ENCODE measurements around the gene FAT1. TPM values are rescaled to one million over a fixed set of nuclear protein-coding genes. Genes with fewer than 3 reads are reported as not detected.

FAT1 gene
- total RNA-seq, 2 donors from 2014 or later: not detected

- Mint-ChIP-seq H3K36me3 (ENCODE audit: low read depth) (no peaks in the 10 kb centered on the region), H3K27ac (no peak overlapping the region), H3K4me3 (no peak overlapping the region), H3K9me3 (no peaks in the 10 kb centered on the region), H3K4me1 (no peaks in the 10 kb centered on the region), H3K27me3 (peaks cover 6% of the 10 kb centered on the region)
- ATAC-seq (replicated peaks): no peak
These were observed 163.0 kb downstream of the FAT1 start for GRCh38 chr4:186560647-186561046.

DNA sequence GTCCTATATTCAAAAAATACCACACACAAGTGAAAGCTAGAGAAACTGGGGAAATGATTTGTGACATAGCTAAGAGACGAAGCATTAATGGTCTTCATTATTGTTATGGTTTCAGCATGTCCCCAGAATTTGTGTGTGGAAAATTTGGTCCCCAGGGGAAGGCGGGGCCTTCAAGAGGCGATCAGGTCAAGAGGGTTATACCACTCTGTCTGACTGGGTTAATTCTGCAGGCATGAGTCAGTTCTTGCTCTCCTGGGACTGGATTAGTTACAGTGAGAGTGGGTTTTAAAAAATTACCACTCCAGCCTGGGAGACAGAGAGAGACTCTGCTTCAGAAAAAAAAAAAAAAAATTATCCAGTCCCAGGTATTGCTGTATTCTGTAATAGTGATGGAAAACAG, 166.2 kb downstream of the FAT1 start:
- ATAC-seq (replicated peaks): no peak
- H3K36me3 Mint-ChIP-seq (ENCODE audit: low read depth): no peaks in the 10 kb centered on the region
- H3K27ac Mint-ChIP-seq: no peak overlapping the region
- H3K4me3 Mint-ChIP-seq: no peak overlapping the region
- peaks cover 18% of the 10 kb centered on the region for H3K27me3 Mint-ChIP-seq
- no peaks in the 10 kb centered on the region for H3K4me1 Mint-ChIP-seq
- no peaks in the 10 kb centered on the region for H3K9me3 Mint-ChIP-seq

- Mint-ChIP-seq H3K4me3 (no peak overlapping the region), H3K4me1 (no peaks in the 10 kb centered on the region), H3K36me3 (ENCODE audit: low read depth) (no peaks in the 10 kb centered on the region), H3K27me3 (peaks cover 18% of the 10 kb centered on the region), H3K9me3 (no peaks in the 10 kb centered on the region), H3K27ac (no peak overlapping the region)
- no peak for ATAC-seq (replicated peaks)
These were observed 166.6 kb downstream of the FAT1 start for GRCh38 chr4:186557061-186557460.

DNA sequence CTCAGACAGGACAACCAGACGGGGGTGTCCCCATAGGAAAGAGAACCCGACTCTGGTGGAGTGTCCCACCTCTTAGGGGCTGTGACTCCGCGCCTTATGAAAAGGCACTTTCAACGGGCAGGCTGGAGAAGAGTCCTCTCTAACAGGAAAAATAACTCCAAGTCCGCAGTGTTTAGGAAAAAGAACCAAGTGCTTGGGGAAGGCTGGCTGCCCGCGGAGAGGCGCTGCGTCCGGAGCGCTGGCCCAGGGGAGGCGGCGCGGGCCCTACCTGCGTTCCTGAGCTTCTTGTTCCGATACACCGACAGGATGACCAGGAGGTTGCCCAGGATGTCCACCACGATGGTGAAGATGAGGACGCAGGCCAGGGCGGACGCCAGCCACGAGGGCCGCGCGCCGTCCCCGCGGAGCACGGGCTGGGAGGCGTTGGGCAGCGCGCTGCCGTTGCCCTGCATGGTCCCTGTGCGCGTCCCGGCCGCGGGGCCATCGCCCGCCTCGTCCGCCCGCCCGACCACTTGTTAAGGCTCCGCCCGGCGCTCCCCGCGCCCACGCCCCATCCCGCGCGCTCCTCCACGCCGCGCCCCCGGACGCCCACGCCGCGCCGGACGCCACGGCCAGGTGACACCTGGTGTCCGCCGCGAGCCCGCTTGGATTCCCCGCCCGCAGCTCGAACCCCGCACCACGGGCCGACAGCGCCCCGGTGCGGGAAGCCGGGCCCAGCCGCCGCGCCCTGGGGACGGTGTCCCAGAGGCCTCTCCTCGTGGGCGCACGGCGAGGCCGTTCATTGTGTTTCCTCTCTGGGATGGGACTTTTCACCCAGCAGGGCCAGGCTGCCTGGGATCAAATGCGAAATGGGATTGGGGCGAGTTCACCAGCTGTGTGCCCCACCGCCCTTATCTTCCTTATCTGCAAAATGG, 168.5 kb downstream of the FAT1 start, which contains the start of gene MTNR1A:
Gene MTNR1A (minus strand): TSS at position 654 of the 914 bp plus-strand sequence. CDS start 202 bp downstream, at position 452.
- no peak within 1 kb of the TSS for H3K27ac Mint-ChIP-seq
- H3K27me3 Mint-ChIP-seq: peaks cover 28% of the 10 kb centered on the region
- H3K4me1 Mint-ChIP-seq: no peaks in the 10 kb centered on the region
- H3K4me3 Mint-ChIP-seq: no peak within 1 kb of the TSS
- ATAC-seq (replicated peaks): no peak
- no peaks in the 10 kb centered on the region for H3K9me3 Mint-ChIP-seq
- H3K36me3 Mint-ChIP-seq (ENCODE audit: low read depth): no peaks in the 10 kb centered on the region

- H3K27ac Mint-ChIP-seq: no peak overlapping the region
- H3K9me3 Mint-ChIP-seq: no peaks in the 10 kb centered on the region
- no peaks in the 10 kb centered on the region for H3K36me3 Mint-ChIP-seq (ENCODE audit: low read depth)
- H3K4me3 Mint-ChIP-seq: no peak overlapping the region
- no peak for ATAC-seq (replicated peaks)
- H3K27me3 Mint-ChIP-seq: peaks cover 28% of the 10 kb centered on the region
- no peaks in the 10 kb centered on the region for H3K4me1 Mint-ChIP-seq
These were observed 169.1 kb downstream of the FAT1 start for GRCh38 chr4:186554539-186554913.

- Mint-ChIP-seq H3K36me3 (ENCODE audit: low read depth) (no peaks in the 10 kb centered on the region), H3K27me3 (peaks cover 28% of the 10 kb centered on the region), H3K4me1 (no peaks in the 10 kb centered on the region), H3K9me3 (no peaks in the 10 kb centered on the region), H3K27ac (no peak overlapping the region), H3K4me3 (no peak overlapping the region)
- no peak for ATAC-seq (replicated peaks)
These were observed 169.9 kb downstream of the FAT1 start for GRCh38 chr4:186553717-186554116.

GRCh38 chr4:186551849-186552248, 171.8 kb downstream of the FAT1 start:
- peaks cover 28% of the 10 kb centered on the region for H3K27me3 Mint-ChIP-seq
- H3K9me3 Mint-ChIP-seq: no peaks in the 10 kb centered on the region
- no peaks in the 10 kb centered on the region for H3K4me1 Mint-ChIP-seq
- no peaks in the 10 kb centered on the region for H3K36me3 Mint-ChIP-seq (ENCODE audit: low read depth)
- H3K4me3 Mint-ChIP-seq: no peak overlapping the region
- H3K27ac Mint-ChIP-seq: no peak overlapping the region
- no peak for ATAC-seq (replicated peaks)

DNA sequence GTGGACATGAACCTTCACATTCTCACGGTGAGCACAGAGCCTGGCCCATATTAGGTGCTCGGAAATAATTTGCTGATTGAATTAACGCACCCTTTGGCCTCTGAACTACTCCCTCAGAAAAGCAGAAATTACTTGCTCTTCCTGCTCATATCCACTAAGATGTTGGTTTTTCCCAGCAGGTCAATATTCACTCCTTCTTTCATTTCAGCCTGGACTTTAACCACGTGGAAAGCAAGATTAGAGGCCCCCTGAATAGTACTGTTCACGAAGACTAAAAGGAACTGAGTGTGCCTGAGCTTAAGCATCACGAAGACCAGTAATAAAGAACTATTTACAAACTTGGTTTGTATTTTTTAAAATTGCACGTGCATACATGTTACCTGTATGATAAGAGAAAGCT, 178.2 kb downstream of the FAT1 start:
- no peak for ATAC-seq (replicated peaks)
- H3K27ac Mint-ChIP-seq: no peak overlapping the region
- no peak overlapping the region for H3K4me3 Mint-ChIP-seq
- no peaks in the 10 kb centered on the region for H3K36me3 Mint-ChIP-seq (ENCODE audit: low read depth)
- no peaks in the 10 kb centered on the region for H3K4me1 Mint-ChIP-seq
- H3K9me3 Mint-ChIP-seq: no peaks in the 10 kb centered on the region
- H3K27me3 Mint-ChIP-seq: no peaks in the 10 kb centered on the region

DNA sequence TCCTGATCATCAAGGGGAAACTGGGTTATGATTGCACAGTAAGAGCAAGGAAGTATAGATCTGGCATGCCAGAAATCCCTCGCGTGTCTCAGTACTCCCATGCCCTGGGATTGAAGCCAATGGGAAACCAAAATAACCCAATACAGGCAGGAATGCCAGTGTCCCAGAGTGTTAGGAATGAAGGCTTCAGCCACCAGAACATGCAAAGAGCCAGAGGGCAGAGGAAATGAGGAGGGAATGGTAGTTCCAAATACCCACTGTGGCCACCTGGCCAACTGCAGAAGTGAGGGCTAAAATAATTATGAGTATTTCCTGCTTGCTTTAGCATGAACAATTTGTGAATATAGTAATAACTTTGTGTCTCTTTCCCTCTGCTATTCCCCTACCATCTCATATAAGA, 180.4 kb downstream of the FAT1 start:
- no peaks in the 10 kb centered on the region for H3K36me3 Mint-ChIP-seq (ENCODE audit: low read depth)
- H3K4me1 Mint-ChIP-seq: no peaks in the 10 kb centered on the region
- no peak overlapping the region for H3K27ac Mint-ChIP-seq
- ATAC-seq (replicated peaks): no peak
- H3K9me3 Mint-ChIP-seq: peaks cover 5% of the 10 kb centered on the region
- H3K4me3 Mint-ChIP-seq: no peak overlapping the region
- H3K27me3 Mint-ChIP-seq: no peaks in the 10 kb centered on the region

GRCh38 chr4:186541801-186542200, 181.9 kb downstream of the FAT1 start:
- no peak for ATAC-seq (replicated peaks)
- Mint-ChIP-seq H3K4me3 (no peak overlapping the region), H3K9me3 (peaks cover 5% of the 10 kb centered on the region), H3K27me3 (no peaks in the 10 kb centered on the region), H3K36me3 (ENCODE audit: low read depth) (no peaks in the 10 kb centered on the region), H3K27ac (no peak overlapping the region), H3K4me1 (no peaks in the 10 kb centered on the region)

- Mint-ChIP-seq H3K27me3 (no peaks in the 10 kb centered on the region), H3K27ac (no peak overlapping the region), H3K4me3 (no peak overlapping the region), H3K4me1 (no peaks in the 10 kb centered on the region), H3K36me3 (ENCODE audit: low read depth) (no peaks in the 10 kb centered on the region), H3K9me3 (peaks cover 13% of the 10 kb centered on the region)
- no peak for ATAC-seq (replicated peaks)
These were observed 185.7 kb downstream of the FAT1 start for GRCh38 chr4:186537843-186538521.

Other genes with a start within 250 kb of the FAT1 start
- not detected for gene MTNR1A, start 168.3 kb downstream of the FAT1 start, total RNA-seq